HG02981 (cell line): ENCODE measurements around the gene TLCD3A.
"Not testable (repeated sequence)": the region's sequence is repeated elsewhere in the genome, so short reads cannot be mapped to it uniquely, and the experiment has no call there.

ENCODE experiments used
- ATAC-seq: cut with Tn5 transposase; IDR thresholded peaks from one replicate; pipeline ENCODE4 v1.9.1; 2021; ENCODE audit warnings: mild to moderate bottlenecking, moderate library complexity; ENCODE audit not compliant: unreplicated experiment

TLCD3A gene

DNA sequence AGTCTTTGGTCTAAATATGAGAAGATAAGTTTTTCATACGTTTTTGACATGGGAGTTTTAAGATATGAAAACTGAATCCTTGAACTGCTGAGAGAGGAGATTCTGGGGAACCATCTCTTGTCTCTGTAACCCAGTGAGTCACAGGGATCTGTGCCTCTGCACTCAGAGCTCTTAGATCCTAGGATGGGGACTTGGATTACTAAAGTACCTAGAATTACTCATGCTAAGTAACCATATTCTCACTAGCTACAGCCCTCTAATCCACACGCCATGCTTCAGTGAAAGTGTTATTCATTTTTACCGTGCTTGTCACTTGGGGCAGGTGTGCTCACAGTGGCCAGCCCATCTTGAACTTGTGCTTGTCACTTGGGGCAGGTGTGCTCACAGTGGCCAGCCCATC is 51.7 kb downstream of the TLCD3A start:
- no peak for ATAC-seq

DNA sequence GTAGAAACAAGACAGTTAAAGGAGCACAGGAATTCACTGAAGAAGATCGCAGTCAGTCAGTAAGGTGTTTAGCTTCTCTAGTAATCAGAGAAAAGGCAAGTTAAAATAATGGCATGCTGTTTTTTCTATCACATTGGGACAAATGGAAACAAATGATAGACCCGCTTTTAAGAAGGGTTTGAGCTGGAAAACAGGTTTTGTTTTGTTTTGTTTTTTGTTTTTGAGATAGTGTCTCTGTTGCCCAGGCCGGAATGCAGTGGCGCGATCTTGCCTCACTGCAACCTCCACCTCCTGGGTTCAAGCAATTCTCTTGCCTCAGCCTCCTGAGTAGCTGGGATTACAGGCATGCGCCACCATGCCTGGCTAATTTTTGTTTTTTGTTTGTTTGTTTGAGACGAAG is 53.5 kb downstream of the TLCD3A start:
- ATAC-seq, result not testable (repeated sequence)

DNA sequence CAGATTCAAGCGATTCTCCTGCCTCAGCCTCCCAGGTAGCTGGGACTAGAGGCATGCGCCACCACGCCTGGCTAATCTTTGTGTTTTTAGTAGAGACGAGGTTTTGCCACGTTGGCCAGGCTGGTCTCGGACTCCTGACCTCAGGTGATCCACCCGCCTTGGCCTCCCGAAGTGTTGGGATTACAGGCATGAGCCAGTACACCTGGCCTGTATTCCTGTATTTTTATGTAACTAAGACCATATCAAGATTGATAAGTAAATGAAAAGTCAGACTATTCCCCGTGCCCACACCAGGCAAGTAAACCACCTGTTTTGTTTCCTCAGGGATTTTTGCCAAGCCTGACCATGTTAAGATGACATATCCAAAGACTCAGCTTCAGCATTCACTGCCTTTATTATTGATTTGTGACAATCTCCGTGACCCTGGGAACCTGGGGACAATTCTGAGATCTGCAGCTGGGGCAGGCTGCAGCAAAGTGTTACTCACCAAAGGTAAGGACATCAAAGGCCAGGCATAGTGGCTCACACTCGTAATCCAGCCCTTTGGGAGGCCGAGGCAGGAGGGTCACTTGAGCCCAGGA is 55.3 kb downstream of the TLCD3A start:
- ATAC-seq, result no peak

DNA sequence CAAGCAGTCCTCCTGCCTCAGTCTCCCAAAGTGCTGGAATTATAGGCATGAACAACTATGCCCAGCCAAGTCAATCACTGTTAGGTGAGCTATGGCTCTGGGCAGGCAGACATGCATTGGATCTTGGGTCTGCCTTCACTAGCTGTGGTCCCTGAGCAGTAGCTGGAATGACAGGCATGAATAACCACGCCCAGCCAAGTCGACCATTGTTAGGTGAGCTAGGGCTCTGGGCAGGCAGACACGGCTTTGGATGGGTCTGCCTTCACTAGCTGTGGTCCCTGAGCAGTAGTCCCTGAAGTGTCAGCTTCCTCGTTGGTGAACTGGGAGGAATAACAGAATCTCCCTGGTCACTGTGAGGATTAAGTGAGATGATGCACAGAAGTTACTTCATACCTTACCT is 56.2 kb downstream of the TLCD3A start:
- no peak for ATAC-seq

DNA sequence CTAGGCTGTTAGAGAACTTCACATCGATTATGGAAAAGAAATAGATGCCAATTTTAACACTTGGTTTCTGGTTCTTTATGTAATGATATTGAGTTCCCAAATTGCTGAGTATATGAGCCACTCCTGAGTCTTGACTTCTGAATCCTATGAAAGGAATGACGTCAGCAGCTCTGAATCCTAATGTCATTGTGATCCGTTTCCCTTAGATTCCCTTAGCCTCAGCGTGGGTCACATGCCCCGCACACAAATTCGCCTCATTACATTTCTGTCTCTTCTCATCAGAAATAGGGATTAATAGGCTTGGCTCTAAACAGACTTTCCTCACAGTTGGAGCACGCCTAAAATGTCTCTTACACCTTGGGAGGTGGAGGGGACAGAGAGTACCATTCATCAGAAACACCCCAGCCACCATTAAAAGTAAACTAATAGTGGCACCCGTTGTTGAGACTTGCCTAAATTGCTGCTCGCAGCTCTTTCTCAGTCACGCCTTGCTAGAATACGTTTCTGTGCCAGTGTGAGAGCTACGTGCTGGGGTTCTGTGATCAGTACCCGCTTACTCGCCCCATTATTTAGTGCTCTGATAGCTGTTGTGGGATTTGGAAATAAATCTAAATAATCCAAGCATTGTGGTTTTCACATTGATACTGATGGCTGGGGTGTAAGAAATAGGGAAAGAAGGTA is 56.9 kb downstream of the TLCD3A start:
- ATAC-seq, result no peak

DNA sequence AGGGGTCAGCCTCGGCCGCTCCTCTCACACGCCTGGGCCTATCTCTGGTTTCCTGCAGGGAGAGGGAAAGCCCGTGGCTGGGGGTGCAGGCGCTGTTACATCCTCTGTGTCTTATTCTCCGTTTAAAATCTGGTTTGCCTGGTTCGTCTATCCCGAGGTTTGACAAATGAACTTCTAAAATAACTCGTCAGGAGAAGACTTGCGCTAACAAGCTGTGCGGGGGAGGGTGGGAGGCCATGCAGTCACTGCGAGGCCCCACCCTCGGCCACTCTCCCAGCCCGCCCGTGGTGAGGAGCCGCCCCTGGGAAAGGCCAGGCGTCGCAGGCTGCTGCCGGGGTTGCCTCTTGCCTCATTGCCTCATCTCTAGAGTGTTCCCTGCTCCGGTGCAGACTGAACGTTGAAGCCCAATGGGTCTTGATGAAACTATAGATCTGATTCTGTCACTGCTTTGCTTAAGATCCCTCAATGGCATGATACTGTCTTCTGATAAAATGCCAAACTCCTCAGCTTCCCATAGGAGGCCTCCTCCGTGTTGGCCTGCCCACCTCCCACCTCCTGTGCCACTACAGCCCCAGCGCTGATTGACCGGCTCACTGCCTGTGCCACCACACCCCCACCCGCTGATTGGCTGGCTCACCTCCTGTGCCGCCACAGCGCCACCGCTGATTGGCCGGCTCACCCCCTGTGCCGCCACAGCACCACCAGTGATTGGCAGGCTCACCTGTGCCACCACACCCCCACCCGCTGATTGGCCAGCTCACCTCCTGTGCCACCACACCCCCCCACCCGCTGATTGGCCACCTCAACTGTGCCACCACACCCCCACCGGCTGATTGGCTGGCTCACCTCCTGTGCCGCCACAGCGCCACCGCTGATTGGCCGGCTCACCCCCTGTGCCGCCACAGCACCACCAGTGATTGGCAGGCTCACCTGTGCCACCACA is 57.8 kb downstream of the TLCD3A start:
- ATAC-seq, result not testable (repeated sequence)

DNA sequence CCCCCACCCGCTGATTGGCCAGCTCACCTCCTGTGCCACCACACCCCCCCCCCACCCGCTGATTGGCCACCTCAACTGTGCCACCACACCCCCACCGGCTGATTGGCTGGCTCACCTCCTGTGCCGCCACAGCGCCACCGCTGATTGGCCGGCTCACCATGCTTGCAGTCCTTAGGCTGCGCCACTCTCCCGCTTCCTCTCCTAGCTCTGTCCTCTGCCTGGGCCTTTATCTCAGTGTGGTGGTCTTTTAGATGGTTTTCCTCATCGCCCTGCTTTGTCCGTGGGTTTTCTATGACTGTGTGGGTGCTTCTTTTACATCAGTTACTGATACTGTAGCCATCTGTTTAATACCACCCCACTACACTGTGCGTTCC is 58.5 kb downstream of the TLCD3A start:
- not testable (repeated sequence) for ATAC-seq

DNA sequence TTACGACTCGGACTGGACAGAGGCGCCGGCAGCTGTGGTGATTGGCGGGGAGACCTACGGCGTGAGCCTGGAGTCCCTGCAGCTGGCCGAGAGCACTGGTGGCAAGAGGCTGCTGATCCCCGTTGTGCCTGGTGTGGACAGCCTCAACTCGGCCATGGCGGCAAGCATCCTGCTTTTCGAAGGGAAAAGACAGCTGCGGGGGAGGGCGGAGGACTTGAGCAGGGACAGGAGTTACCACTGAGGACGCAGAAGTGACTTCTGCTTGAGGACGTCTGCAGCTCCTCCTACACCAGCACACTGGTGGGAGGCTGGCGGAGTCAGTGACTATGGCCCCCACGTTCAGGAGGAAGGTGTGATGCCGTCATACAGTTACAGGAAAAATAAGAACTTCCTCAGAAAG is 59.4 kb downstream of the TLCD3A start:
- no peak for ATAC-seq

DNA sequence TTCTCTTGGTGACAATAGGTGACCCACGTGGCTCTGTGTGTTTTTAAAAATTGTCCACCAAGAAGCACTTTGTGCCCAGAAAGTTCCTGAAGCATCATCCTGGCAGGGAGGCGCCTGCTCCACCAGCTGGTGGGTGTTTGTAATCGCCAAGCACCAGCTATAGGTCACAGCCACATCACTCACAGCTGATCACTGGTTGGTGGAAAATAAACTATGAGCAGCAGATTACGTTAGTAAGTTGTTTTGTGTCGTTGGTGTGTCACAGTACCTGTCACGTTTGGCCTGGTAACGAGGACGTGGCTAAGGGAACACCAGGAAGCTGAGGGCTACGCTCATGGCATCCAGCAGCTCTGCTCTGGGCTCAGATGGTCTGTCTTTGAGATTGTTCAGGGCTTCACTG is 59.9 kb downstream of the TLCD3A start:
- ATAC-seq, result no peak
